Measurements from ENCODE around the gene MYCL. TPM values are rescaled to one million over a fixed set of nuclear protein-coding genes. Genes with fewer than 3 reads are reported as not detected.

The MYCL gene
- total and polyA plus RNA-seq, 4 donors: 0.45 to 1.2 (median 0.50) TPM; not detected in 1

- peaks cover 2% of the 10 kb centered on the region for H3K9me3 ChIP-seq (ENCODE audit: control insufficient read depth, low read length)
- no peak overlapping the region for H3K27ac ChIP-seq (ENCODE audit: low read depth in 1 of 2, low read length in 2 of 2)
- intact Hi-C loops (cut with DNase I): no loop called here
- ATAC-seq (ENCODE audit: low FRiP score) (no peak), DNase-seq (no peak)
- H3K4me3 ChIP-seq (ENCODE audit: low read length in 2 of 2): no peak overlapping the region
- H3K4me1 ChIP-seq (ENCODE audit: control insufficient read depth in 1 of 2, insufficient read depth in 2 of 2, low read length in 2 of 2): no peaks in the 10 kb centered on the region
- H3K36me3 ChIP-seq (ENCODE audit: control insufficient read depth in 1 of 2, insufficient read depth in 2 of 2, low read length in 1 of 2): no peaks in the 10 kb centered on the region
- H3K27me3 ChIP-seq (ENCODE audit: control insufficient read depth in 1 of 2, insufficient read depth in 2 of 2, low read length in 1 of 2): no peaks in the 10 kb centered on the region
- 87 to 88% methylated on average over 3 of the region's 3 CpGs for WGBS, 2 donors
These were observed 6.1 kb upstream of the MYCL start for GRCh38 chr1:39907528-39908453.

DNA sequence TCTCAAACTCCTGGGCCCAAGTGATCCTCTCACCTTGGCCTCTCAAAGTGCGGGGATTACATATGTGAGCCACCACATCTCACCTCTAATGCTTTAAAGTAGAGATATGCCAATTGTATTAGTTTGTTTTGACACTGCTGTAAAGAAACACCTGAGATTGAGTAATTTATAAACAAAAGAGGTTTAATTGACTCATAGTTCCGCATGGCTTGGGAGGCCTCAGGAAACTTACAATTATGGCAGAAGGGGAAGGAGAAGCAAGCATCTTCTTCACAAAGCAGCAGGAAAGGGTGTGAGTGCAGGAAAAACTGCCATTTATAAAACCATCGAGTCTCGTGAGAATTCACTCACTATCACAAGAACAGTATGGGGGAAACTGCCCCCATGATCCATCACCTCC is 3.5 kb upstream of the MYCL start:
- H3K27me3 ChIP-seq (ENCODE audit: control insufficient read depth in 1 of 2, insufficient read depth in 2 of 2, low read length in 1 of 2): no peaks in the 10 kb centered on the region
- DNase-seq (no peak), ATAC-seq (ENCODE audit: low FRiP score) (no peak)
- peaks cover 2% of the 10 kb centered on the region for H3K9me3 ChIP-seq (ENCODE audit: control insufficient read depth, low read length)
- no peak overlapping the region for H3K4me3 ChIP-seq (ENCODE audit: low read length in 2 of 2)
- no peaks in the 10 kb centered on the region for H3K36me3 ChIP-seq (ENCODE audit: control insufficient read depth in 1 of 2, insufficient read depth in 2 of 2, low read length in 1 of 2)
- no peaks in the 10 kb centered on the region for H3K4me1 ChIP-seq (ENCODE audit: control insufficient read depth in 1 of 2, insufficient read depth in 2 of 2, low read length in 2 of 2)
- H3K27ac ChIP-seq (ENCODE audit: low read depth in 1 of 2, low read length in 2 of 2): no peak overlapping the region
- WGBS, 2 donors: 93 to 97% methylated on average over 4 of the region's 4 CpGs
- intact Hi-C loops (cut with DNase I): no loop called here

- Histone ChIP-seq H3K27me3 (ENCODE audit: control insufficient read depth in 1 of 2, insufficient read depth in 2 of 2, low read length in 1 of 2) (no peaks in the 10 kb centered on the region), H3K9me3 (ENCODE audit: control insufficient read depth, low read length) (no peaks in the 10 kb centered on the region), H3K36me3 (ENCODE audit: control insufficient read depth in 1 of 2, insufficient read depth in 2 of 2, low read length in 1 of 2) (no peaks in the 10 kb centered on the region), H3K27ac (ENCODE audit: low read depth in 1 of 2, low read length in 2 of 2) (no peak overlapping the region), H3K4me3 (ENCODE audit: low read length in 2 of 2) (peak overlapping the region in 1 of 2 donors; percentile 67), H3K4me1 (ENCODE audit: control insufficient read depth in 1 of 2, insufficient read depth in 2 of 2, low read length in 2 of 2) (no peaks in the 10 kb centered on the region)
- DNase-seq (no peak), ATAC-seq (ENCODE audit: low FRiP score) (no peak)
- intact Hi-C loops (cut with DNase I): loop anchor here (5.0 kb wide), 1 partner anchor 85 kb away; no protein-coding TSS in a partner anchor
- 8% methylated on average over 13 of the region's 13 CpGs for WGBS, 2 donors
These were observed 717 bp upstream of the MYCL start for GRCh38 chr1:39902460-39902807.

GRCh38 chr1:39901464-39901713 is 328 bp downstream of the MYCL start:
- Histone ChIP-seq H3K4me3 (ENCODE audit: low read length in 2 of 2) (peak overlapping the region; percentile 49 to 67), H3K27ac (ENCODE audit: low read depth in 1 of 2, low read length in 2 of 2) (no peak overlapping the region), H3K36me3 (ENCODE audit: control insufficient read depth in 1 of 2, insufficient read depth in 2 of 2, low read length in 1 of 2) (no peaks in the 10 kb centered on the region), H3K4me1 (ENCODE audit: control insufficient read depth in 1 of 2, insufficient read depth in 2 of 2, low read length in 2 of 2) (no peaks in the 10 kb centered on the region), H3K27me3 (ENCODE audit: control insufficient read depth in 1 of 2, insufficient read depth in 2 of 2, low read length in 1 of 2) (no peaks in the 10 kb centered on the region), H3K9me3 (ENCODE audit: control insufficient read depth, low read length) (no peaks in the 10 kb centered on the region)
- DNase-seq: peak; percentile 65 to 83
- no peak for ATAC-seq (ENCODE audit: low FRiP score)
- intact Hi-C loops (cut with DNase I): loop anchor here (5.0 kb wide), 1 partner anchor 84 kb away; no protein-coding TSS in a partner anchor
- WGBS, 2 donors: 0 to 1% methylated on average over 22 to 28 of the region's 28 CpGs

- Histone ChIP-seq H3K4me3 (ENCODE audit: low read length in 2 of 2) (peak overlapping the region in 1 of 2 donors; percentile 67), H3K27ac (ENCODE audit: low read depth in 1 of 2, low read length in 2 of 2) (no peak overlapping the region), H3K36me3 (ENCODE audit: control insufficient read depth in 1 of 2, insufficient read depth in 2 of 2, low read length in 1 of 2) (no peaks in the 10 kb centered on the region), H3K27me3 (ENCODE audit: control insufficient read depth in 1 of 2, insufficient read depth in 2 of 2, low read length in 1 of 2) (no peaks in the 10 kb centered on the region), H3K4me1 (ENCODE audit: control insufficient read depth in 1 of 2, insufficient read depth in 2 of 2, low read length in 2 of 2) (no peaks in the 10 kb centered on the region), H3K9me3 (ENCODE audit: control insufficient read depth, low read length) (no peaks in the 10 kb centered on the region)
- intact Hi-C loops (cut with DNase I): loop anchor here (5.0 kb wide), 1 partner anchor 84 kb away; no protein-coding TSS in a partner anchor
- ATAC-seq (ENCODE audit: low FRiP score) (no peak), DNase-seq (no peak)
- 4% methylated on average over 64 of the region's 64 CpGs for WGBS, 2 donors
These were observed 854 bp downstream of the MYCL start for GRCh38 chr1:39900662-39901463.

- no peak for DNase-seq
- H3K36me3 ChIP-seq (ENCODE audit: control insufficient read depth in 1 of 2, insufficient read depth in 2 of 2, low read length in 1 of 2): no peaks in the 10 kb centered on the region
- no peaks in the 10 kb centered on the region for H3K4me1 ChIP-seq (ENCODE audit: control insufficient read depth in 1 of 2, insufficient read depth in 2 of 2, low read length in 2 of 2)
- 78 to 79% methylated on average over 8 of the region's 8 CpGs for WGBS, 2 donors
- intact Hi-C loops (cut with DNase I): loop anchor here (5.0 kb wide), 1 partner anchor 83 kb away; no protein-coding TSS in a partner anchor
- no peak overlapping the region for H3K4me3 ChIP-seq (ENCODE audit: low read length in 2 of 2)
- no peak for ATAC-seq (ENCODE audit: low FRiP score)
- no peaks in the 10 kb centered on the region for H3K27me3 ChIP-seq (ENCODE audit: control insufficient read depth in 1 of 2, insufficient read depth in 2 of 2, low read length in 1 of 2)
- H3K27ac ChIP-seq (ENCODE audit: low read depth in 1 of 2, low read length in 2 of 2): no peak overlapping the region
- no peaks in the 10 kb centered on the region for H3K9me3 ChIP-seq (ENCODE audit: control insufficient read depth, low read length)
These were observed 1.8 kb downstream of the MYCL start for GRCh38 chr1:39899611-39900538.

- H3K9me3 ChIP-seq (ENCODE audit: control insufficient read depth, low read length): no peaks in the 10 kb centered on the region
- no peaks in the 10 kb centered on the region for H3K4me1 ChIP-seq (ENCODE audit: control insufficient read depth in 1 of 2, insufficient read depth in 2 of 2, low read length in 2 of 2)
- ATAC-seq (ENCODE audit: low FRiP score) (no peak), DNase-seq (no peak)
- H3K4me3 ChIP-seq (ENCODE audit: low read length in 2 of 2): no peak overlapping the region
- intact Hi-C loops (cut with DNase I): no loop called here
- no peaks in the 10 kb centered on the region for H3K27me3 ChIP-seq (ENCODE audit: control insufficient read depth in 1 of 2, insufficient read depth in 2 of 2, low read length in 1 of 2)
- no peaks in the 10 kb centered on the region for H3K36me3 ChIP-seq (ENCODE audit: control insufficient read depth in 1 of 2, insufficient read depth in 2 of 2, low read length in 1 of 2)
- 73% methylated on average over 14 of the region's 14 CpGs for WGBS, 2 donors
- H3K27ac ChIP-seq (ENCODE audit: low read depth in 1 of 2, low read length in 2 of 2): no peak overlapping the region
These were observed 2.8 kb downstream of the MYCL start for GRCh38 chr1:39898648-39899603.

All from aorta (tissue), 5 donors.